GM10248 (cell line): Measurements from ENCODE around the gene COL11A1.

Experiments used
- CTCF ChIA-PET: fragments of 300-600 bp; sonication (Branson Sonifier 250); formaldehyde crosslinking; extraction: SDS; loops from one replicate; lab custom pipeline; 2021; ENCODE audit warnings: antibody characterized with exemption; lab: Yijun Ruan, JAX
- POLR2A ChIA-PET: fragments of 350-650 bp; sonication (Branson Sonifier 250); formaldehyde crosslinking; extraction: SDS; loops from one replicate; lab custom pipeline; 2020; ENCODE audit warnings: antibody characterized with exemption; lab: Yijun Ruan, JAX
- DNase-seq: peaks from one replicate; pipeline ENCODE4 v3.0.0; 2012; ENCODE audit errors: extremely low spot score
- CTCF ChIP-seq: IDR thresholded peaks from 2 replicates; pipeline ENCODE4 v1.5.1; 2012; ENCODE audit warnings: mild to moderate bottlenecking, low read depth; ENCODE audit errors: extremely low read depth, missing control alignments, control extremely low read depth

The COL11A1 gene

GRCh38 chr1:103108376-103109150 lies at the start of gene COL11A1:
Gene COL11A1 (minus strand): TSS chr1:103108522. CDS start chr1:103108178, 344 bp downstream.
- POLR2A ChIA-PET: no interaction called here
- no peak for TF ChIP-seq CTCF
- CTCF ChIA-PET: interaction anchor here (2.3 to 5.6 kb wide), 2 partner anchors 12 to 353 kb away, joined by 8 to 45 read pairs; no protein-coding TSS in a partner anchor
- DNase-seq: no peak

- POLR2A ChIA-PET: no interaction called here
- CTCF ChIA-PET: interaction anchor here (0.7 kb wide), 1 partner anchor 8 kb away, joined by 3 read pairs; no protein-coding TSS in a partner anchor
- TF ChIP-seq CTCF: no peak
- no peak for DNase-seq
These were observed 48.6 kb upstream of the COL11A1 start for GRCh38 chr1:103156966-103157365.

GRCh38 chr1:103146166-103146565 lies 37.8 kb upstream of the COL11A1 start:
- no peak for DNase-seq
- ChIA-PET CTCF (no interaction called here), POLR2A (no interaction called here)
- no peak for TF ChIP-seq CTCF

DNA sequence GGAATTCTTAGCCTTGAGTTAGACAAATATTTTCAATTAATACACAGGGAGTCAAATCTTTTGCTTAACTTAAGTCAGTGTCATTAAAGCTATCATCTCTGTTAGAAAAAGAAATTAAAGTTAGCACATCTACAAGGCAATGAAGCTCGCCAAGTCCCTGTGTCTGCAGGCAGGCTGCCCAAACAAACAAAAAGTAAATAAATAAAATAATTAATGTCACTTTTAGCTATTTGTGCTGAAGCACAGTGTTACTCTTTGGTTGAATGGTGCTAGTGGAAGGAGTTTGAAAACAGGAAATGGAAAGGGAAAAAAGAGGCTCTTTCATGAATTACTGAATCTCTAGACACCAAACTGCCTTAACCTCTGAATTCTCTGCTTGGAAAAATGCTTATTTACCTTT lies 37.1 kb upstream of the COL11A1 start:
- TF ChIP-seq CTCF: no peak
- DNase-seq: no peak
- CTCF ChIA-PET: no interaction called here
- POLR2A ChIA-PET: no interaction called here

DNA sequence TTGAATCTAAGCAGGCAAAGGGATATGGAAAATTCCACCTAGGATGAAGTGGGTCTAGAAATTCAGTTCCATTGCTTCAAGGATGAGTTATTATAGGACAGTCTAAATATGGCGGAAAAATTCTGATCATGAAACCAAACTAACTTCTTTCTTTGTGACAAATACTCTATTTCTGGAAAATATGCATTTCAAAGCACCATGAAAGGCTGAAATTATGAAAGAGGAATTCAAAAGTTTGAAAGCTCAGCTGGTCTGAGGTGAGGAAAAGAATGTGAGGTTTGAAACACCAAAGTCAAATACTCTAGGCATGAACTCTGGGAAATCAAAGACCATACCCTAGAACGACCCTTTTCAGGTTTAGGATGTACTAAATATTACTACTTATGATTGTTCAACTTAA lies 36.4 kb upstream of the COL11A1 start:
- DNase-seq: no peak
- CTCF ChIA-PET: no interaction called here
- no peak for TF ChIP-seq CTCF
- POLR2A ChIA-PET: no interaction called here

DNA sequence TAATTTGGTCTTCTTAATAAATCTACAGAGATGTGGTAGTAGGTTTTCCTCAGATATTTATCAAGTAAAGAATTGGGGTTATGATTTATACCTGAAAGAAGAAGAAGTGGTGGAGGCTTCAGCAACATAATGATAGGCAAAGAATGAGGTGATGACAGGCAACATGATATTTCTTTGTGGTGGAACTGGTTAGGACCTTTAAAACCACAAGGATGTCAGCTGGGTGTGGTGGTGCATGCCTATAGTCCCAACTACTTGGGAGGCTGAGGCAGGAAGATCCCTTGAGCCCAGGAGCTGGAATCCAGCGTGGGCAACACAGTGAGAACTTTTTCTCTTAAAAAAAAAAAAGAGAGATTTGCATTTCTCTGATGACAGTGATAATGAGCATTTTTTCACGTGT lies 34.1 kb upstream of the COL11A1 start:
- CTCF ChIA-PET: no interaction called here
- no peak for DNase-seq
- POLR2A ChIA-PET: no interaction called here
- TF ChIP-seq CTCF: no peak
